Stimulated activated CD8-positive, alpha-beta memory T cell treated with anti-CD3 and anti-CD28 coated beads, Interleukin-4, amount 100 ng/mL, for 4 hours (primary cell): ENCODE measurements around the gene ZNF346.

Experiments
- DNase-seq, 2 donors: peaks; one replicate each; pipeline ENCODE4 v3.0.0-alpha.2; 2020; ENCODE audit warnings: low read depth in 2 of 2, low spot score in 1 of 2

The ZNF346 gene

DNA sequence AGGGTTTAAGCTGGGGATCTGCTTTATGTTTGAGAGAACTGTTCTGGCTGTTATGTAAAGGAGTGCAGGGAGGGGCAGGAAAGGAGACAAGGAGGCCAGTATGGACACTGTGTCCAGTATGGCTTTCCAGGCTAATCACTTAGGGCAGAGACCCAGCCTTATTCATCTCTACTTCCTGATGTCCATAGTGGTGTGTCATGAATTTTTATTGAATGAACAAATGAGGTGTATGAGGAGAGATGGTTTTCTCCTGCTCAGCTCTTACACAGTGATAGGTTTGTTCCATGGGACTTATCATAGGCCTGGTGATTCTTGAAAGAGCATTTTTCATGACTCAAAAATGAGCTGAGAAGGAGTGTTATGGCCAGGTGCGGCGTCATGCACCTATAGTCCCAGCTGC lies 43.7 kb downstream of the ZNF346 start:
- no peak for DNase-seq

DNA sequence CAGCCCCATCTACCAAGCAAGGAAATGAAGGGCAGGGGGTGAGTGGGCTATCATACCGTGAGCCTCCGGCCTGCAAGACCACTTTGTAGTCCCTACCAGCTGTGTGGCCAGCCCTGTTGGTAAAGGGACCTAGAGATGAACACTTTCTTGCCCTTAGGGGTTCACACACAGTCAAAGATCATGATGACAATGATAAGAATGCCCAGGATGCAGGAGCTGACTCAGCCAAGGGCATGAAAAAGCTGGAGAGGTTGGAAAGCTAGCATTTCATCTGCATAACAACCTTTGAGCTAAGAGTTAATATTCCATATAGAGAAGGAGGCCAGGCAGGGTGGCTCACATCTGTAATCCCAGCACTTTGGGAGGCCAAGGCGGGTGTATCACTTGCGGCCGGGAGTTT lies 45.0 kb downstream of the ZNF346 start:
- no peak for DNase-seq

DNA sequence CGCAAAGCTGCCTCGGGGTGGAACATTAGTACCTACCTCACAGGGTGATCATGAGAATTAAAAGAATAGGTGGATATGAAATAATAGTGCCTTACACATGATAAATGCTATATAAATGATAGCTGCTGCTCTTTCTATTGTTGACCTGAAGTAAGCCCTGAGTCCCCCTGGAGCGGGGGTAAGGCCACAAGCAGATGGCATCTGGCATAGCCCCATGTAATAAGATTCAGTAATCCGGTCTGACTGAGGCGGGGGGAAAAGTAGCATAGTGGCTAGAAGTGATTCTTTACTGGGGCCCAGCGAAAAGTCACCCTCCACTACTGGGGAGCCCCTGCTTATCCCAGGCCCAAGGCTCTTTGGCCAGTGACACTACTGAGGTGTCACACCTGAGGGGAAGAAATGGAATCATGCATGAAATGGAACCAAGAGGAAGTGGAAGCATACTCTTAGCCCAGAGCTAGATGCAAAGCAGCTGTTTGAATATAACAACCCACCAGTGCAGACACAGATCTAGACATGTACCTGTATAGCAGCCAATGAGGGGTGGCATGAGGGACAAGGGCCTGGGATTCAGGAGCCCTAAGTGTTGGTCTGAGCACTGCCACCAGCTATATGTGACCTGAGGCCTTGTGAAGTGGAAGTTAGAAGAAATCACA lies 48.2 kb downstream of the ZNF346 start:
- no peak for DNase-seq

DNA sequence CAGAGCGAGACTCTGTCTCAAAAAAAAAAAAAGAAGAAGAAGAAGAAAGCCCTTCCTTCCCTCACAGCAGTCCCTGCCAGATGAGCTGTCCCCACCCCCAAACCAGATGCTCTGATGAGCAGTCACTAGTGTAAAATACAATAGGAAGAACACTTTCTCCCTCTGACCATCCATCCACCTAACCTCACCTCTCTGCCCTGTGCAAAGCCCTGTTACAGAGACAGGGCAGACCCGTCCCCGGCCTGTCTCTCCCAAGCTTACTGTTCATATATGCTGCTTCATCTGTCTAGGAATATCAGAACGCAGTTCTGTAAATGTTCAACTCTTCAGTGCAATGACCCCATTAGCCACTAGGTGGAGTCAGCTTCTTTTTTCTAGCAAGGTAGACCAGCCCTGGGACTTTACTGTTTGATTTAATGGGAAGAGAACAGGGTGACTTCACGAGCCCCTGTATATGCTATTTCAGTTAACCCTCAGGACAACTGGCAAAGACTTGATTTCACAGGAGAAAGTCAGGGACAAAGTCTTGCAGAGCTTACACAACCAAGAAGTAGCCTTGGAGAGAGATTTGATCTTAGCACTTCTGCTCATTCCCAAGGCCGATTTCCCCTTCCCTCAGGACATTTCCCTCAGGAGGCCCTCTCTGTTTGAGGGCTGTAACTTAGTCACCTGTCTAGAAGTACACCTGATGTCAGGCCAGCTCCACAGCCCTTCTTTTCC lies 49.3 kb downstream of the ZNF346 start:
- peak; percentile 18 to 50 for DNase-seq

DNA sequence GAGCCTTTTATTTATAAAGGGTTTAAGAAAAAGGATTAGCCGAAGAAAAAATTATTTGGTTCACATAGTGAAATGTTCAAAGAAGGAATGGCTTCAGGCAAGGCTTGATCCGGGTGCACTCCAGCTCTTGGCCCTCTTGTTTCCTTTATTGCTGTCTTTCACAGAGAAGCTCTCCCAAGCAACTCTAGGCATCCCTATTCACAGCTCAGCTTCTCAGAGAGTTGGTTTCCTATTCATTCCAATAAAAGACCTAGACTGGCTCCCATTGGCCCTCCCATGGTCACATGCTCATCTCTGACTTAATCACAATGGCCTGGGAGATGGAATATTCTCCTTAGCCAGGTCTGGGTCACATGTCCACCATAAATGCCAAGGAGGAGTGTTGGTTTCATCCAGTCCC lies 54.8 kb downstream of the ZNF346 start:
- DNase-seq = no peak

DNA sequence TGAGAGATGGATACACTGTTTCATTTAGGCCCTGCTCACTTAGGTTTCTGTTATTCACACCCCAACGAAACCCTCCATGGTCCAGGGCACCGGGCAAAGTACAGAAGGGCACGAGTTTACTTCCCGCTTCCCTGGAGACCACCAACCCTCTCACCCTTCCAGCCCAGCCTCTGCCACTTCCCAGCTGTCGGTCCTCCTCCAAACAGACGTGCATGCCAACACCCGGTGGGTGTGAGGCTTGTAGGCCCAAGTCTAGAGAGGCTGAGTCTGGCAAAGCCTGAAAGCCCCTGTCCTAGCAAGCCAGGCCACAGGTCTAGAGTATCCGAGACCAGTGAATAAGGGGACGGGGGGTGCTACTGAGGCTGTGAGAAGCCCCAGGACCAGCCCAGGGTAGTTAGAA lies 57.1 kb downstream of the ZNF346 start:
- no peak for DNase-seq

DNA sequence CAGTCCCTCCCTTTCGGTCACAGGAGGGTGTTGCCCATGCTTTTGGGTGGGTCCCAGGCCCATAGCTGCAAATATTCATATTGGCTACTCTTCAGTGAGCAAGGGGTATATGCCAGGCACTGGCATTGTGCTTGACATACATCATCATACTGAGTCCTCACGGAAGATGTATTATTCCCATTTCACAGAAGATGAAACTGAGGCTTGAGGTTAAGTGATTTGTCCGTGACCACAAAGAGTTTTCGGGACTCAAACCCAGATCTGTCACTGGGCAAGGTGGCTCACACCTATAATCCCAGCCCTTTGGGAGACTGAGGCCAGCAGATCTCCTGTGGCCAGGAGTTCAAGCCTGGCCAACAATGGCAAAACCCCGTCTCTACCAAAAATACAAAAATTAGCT lies 57.8 kb downstream of the ZNF346 start:
- no peak for DNase-seq

DNA sequence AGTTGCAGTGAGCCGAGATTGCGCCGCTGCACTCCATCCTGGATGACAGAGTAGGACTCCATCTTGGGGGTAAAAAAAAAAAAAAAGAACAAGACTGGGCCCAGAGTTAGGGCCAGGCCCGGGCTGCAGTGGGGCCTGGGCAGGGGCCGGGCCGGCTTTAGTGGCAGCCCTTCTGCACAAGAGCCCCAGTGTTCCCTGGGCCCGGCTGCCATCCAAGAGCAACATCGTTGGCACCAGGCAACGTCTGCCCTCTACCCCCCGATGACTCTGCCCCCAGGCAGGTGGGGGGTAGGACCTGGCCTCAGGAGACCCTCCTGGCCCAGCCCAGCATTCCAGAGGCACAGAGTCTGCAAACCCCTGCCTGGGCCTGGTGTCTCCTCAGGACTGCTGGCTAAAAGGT lies 59.4 kb downstream of the ZNF346 start:
- DNase-seq = no peak

DNA sequence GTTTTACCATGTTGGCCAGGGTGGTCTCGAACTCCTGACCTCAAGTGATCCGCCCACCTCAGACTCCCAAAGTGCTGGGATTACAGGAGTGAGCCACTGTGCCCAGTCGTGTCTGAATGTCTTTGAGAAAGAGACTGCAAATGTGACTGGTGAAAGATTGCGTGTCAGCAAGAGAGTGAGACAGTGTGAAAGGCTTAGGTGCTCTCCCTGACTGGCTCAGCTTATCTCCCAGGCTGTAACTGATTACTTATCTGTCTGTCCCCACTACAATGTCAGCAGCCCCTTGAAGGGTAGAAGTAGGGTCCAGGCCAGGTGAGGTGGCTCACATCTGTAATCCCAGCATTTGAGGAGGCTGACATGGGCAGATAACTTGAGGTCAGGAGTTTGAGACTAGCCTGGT lies 60.9 kb downstream of the ZNF346 start:
- no peak for DNase-seq

DNA sequence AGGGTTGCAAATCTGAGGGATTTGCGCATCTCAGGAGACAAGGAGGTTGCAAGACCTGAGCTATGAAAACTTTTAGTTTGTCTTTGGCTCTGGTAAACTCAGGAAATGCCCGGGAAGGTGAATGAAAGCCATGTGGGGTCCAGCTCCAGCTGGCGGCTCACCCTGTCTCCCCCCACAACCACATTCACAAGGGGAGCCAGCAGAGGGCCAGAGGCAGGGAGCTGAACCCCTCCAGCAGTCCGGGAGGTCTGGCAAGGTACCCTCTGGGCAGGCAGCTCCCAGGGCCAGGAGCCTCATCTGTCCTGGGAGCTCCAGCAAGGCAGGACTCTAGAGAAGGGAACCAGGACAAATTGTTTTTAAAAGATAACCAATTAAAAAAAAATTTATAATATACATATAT lies 61.7 kb downstream of the ZNF346 start:
- DNase-seq = no peak

DNA sequence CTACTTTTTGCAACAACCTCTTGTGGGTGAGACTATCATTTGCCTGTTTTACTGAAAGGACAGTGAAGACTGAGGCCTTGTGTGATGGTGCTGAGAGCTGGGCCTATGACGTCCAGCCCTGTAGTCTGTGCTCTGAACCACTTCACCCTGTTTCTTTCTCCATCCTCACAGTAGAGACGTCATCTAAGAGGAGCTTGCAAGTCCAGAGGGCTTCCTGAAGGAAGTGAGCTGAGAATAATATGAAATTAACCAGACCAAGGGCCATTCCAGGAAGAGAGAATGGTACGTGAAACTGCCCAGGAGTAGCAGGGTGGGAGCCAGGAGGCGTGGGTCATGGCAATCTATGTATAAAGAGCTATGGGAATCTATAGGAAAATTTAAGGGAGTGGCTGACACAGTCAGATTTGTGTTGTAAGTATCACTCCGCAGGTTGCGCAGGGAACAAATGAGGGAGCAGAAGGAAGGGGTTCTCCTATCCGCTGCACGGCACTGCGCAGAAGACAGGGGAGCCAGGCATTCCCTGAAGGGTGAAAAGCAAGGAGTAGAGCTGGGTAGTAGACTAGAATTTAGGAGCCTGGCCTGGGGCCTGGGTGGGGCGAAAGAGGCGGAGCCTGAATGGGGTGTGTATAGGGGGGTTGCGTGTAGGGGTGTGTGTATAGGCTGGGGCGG lies 63.6 kb downstream of the ZNF346 start:
- DNase-seq = no peak

DNA sequence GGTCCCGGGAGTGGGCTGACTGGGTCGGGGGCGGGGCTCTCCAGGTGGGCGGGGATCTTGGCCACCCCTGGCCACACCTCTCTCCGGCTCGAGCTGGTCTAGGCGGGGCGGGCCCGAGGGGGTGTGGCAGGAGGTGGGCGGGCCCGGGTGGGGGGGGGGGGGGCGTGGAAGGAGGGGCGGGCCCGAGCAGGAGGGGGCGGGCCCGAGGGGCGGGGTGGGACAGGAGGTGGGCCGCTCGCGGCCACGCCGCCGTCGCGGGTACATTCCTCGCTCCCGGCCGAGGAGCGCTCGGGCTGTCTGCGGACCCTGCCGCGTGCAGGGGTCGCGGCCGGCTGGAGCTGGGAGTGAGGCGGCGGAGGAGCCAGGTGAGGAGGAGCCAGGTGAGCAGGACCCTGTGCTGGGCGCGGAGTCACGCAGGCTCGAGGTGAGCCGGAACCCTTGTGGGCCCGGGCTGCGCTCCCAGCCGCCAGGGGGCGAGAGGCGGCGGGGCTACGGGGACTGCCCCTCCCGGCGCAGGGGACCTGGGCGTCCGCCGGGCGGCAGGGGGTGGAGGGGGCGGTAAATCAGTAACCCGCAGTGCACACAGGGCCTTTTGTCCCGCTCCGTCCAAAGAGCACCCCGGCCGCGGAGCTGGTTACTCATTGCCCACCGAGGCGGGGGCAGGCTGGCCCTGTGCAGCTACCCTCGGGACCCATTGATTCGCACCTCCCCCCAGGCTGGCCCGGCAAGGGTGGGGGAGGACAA lies 64.3 kb downstream of the ZNF346 start, which contains the start of gene FGFR4:
Gene FGFR4 (plus strand): TSS at position 262 of the 744 bp plus-strand sequence. CDS start 2,688 bp downstream, outside the sequence.
- DNase-seq = peak; percentile 3 to 32

DNA sequence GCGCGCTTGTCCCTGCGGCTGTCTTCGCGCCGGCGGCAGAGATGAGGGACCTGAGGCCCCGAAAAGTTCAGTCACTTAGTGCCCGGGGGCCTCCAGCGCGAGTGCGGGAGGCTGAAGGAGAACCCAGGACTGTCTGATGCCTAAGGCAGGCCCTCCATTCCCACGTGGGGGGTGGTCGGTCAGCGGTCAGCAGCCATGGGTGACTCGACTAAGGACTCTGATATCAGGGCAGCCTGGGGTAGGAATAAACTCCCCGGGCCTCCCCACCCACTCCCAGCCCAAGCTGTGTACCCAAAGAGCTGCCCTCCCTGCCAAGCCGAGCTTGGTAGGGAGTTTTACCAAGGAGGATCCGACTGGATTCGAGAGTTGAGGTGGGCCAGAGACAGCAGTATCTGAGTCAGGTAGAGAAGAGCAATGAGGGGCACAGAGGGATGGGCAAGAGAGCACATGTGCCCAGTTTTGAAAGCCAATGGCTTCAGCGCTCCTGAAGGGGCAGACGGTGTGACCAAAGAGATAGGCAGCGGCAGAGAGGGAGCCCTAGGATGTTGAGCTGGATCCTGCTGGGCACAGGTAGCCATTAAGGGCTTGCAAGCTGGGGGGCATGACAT lies 65.0 kb downstream of the ZNF346 start:
- no peak for DNase-seq

DNA sequence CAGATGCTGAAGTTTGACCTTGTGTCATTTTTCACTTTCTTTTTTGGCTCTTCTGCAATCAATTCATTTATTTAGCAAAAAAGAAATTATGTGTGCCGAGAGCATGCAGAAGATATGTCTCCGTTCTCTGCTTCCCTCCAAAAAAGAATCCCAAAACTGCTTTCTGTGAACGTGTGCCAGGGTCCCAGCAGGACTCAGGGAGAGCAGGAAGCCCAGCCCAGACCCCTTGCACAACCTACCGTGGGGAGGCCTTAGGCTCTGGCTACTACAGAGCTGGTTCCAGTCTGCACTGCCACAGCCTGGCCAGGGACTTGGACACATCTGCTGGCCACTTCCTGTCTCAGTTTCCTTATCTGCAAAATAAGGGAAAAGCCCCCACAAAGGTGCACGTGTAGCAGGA lies 66.6 kb downstream of the ZNF346 start:
- no peak for DNase-seq

DNA sequence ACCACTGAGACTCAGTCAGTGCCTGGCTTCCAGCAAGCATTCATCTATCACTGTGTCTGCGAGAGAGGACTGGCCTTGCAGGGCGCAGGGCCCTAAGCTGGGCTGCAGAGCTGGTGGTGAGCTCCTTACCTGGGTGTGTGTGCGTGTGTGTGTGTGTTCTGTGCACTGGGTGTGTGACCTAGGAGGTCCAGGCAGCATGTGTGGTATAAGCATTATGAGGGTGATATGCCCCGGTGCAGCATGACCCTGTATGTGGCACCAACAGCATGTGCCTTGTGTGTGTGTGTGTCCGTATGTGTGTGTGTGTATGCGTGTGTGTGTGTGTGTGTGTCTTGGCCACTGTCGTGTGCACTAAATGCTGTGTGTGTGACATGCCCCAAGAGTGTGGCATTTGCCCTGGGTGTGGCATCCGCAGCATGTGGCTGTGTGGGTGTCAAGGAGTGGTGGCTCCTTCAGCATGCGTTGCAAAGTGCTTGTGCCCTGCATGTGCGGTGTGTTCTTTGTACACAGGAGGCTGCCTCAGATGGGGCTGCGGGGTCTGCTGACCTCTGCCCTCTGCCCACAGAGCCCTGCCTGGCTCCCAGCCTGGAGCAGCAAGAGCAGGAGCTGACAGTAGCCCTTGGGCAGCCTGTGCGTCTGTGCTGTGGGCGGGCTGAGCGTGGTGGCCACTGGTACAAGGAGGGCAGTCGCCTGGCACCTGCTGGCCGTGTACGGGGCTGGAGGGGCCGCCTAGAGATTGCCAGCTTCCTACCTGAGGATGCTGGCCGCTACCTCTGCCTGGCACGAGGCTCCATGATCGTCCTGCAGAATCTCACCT lies 67.5 kb downstream of the ZNF346 start:
- no peak for DNase-seq

DNA sequence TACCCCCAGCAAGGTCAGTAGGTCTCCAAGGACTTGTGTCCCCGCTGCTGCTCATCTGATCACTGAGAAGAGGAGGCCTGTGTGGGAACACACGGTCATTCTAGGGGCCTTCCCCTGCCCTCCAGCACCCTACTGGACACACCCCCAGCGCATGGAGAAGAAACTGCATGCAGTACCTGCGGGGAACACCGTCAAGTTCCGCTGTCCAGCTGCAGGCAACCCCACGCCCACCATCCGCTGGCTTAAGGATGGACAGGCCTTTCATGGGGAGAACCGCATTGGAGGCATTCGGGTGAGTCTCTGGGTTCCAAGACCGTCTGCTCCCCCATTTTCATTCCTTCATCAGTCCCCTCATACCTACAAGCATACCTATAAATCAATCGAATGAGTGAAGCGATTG lies 68.3 kb downstream of the ZNF346 start:
- DNase-seq = no peak

DNA sequence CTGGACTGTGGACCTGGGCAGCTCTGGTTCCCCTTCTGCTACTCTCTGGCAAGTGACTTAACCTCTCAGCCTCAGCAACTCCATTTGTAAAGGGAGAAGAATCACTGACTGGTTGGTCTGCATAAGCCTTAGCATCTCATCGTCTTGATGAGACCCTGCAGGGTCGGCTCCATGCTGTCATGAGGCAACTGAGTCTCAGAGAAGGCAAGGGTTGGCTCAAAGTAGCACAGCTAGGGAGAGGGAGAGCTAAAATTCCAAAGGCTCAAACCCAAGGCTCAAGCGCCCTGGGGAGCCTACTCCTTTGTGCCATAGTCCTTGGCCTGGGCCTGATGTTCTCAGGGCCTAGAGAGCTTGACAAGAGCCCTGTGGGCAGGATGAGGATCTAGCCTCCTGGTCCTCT lies 68.7 kb downstream of the ZNF346 start:
- no peak for DNase-seq

DNA sequence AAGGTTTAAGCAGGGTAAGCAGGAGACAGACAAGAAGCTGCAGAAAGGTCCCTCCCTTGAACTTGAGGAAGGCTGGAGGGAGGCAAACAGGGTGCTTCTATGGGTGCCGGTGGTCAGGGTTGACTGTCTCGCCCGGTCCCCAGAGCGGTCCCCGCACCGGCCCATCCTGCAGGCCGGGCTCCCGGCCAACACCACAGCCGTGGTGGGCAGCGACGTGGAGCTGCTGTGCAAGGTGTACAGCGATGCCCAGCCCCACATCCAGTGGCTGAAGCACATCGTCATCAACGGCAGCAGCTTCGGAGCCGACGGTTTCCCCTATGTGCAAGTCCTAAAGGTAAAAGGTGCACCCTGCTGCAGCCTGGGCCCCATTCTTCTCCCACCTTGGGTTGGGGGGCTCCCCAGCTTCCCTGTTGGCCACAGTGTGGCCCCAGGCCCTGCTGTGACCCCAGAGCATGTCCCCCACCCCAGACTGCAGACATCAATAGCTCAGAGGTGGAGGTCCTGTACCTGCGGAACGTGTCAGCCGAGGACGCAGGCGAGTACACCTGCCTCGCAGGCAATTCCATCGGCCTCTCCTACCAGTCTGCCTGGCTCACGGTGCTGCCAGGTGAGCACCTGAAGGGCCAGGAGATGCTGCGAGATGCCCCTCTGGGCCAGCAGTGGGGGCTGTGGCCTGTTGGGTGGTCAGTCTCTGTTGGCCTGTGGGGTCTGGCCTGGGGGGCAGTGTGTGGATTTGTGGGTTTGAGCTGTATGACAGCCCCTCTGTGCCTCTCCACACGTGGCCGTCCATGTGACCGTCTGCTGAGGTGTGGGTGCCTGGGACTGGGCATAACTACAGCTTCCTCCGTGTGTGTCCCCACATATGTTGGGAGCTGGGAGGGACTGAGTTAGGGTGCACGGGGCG lies 69.9 kb downstream of the ZNF346 start:
- DNase-seq = no peak

DNA sequence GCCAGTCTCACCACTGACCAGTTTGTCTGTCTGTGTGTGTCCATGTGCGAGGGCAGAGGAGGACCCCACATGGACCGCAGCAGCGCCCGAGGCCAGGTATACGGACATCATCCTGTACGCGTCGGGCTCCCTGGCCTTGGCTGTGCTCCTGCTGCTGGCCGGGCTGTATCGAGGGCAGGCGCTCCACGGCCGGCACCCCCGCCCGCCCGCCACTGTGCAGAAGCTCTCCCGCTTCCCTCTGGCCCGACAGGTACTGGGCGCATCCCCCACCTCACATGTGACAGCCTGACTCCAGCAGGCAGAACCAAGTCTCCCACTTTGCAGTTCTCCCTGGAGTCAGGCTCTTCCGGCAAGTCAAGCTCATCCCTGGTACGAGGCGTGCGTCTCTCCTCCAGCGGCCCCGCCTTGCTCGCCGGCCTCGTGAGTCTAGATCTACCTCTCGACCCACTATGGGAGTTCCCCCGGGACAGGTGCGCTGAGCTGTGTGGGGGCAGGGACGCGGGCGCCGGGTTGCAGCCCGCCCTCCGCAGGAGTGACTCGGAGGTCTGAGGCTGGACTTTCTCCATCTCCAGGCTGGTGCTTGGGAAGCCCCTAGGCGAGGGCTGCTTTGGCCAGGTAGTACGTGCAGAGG lies 70.7 kb downstream of the ZNF346 start:
- DNase-seq = no peak
